ENCODE data around the gene HCN2.
A peak's percentile ranks its signal among the peaks of the same experiment; 100 is the strongest.

The HCN2 gene

DNA sequence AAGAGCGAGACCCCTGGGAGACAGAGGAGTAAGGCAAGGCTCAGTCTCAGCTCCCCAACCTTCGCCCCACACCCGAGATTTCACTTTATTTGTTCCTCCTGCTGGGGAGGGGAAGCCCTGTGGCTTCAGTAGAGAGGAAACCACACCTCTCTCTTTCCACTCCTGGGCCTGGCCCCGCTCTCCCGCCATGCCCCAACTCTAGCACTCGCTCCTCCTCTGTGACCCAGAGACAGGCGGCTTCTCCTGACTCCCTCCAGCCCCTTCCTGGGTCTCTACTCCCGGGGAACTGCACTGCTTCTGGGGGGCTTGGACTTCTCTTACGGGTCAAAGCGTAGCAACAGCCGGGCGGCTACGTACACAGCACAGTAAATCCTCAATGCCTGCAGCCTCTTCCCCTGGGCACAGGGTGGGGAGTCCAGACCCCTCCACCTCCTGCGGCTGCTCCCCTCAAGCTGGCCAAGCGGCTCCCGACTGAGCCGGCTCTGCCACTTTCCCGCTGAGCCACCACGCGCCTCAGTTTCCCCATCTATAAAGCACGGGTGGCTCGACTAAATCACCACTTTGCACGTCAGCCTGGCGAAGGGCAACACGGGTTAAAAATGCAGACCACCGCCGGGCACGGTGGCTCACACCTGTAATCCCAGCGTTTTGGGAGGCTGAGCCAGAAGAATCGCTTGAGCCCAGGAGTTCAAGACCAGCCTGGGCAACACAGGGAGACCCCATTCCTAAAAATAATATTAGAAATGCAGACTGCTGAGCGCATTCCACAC is 71.9 kb downstream of the HCN2 start:
- peak overlapping the region; percentile 81 to 84 for H3K4me3 ChIP-seq (replicated peaks in 1 of 2; ENCODE audit: low read depth in 2 of 2, low read length in 2 of 2)
- DNase-seq (ENCODE audit: low read depth in 2 of 2), result peak in 1 of 2 donors; percentile 29
- TF ChIP-seq, protein P1, sequence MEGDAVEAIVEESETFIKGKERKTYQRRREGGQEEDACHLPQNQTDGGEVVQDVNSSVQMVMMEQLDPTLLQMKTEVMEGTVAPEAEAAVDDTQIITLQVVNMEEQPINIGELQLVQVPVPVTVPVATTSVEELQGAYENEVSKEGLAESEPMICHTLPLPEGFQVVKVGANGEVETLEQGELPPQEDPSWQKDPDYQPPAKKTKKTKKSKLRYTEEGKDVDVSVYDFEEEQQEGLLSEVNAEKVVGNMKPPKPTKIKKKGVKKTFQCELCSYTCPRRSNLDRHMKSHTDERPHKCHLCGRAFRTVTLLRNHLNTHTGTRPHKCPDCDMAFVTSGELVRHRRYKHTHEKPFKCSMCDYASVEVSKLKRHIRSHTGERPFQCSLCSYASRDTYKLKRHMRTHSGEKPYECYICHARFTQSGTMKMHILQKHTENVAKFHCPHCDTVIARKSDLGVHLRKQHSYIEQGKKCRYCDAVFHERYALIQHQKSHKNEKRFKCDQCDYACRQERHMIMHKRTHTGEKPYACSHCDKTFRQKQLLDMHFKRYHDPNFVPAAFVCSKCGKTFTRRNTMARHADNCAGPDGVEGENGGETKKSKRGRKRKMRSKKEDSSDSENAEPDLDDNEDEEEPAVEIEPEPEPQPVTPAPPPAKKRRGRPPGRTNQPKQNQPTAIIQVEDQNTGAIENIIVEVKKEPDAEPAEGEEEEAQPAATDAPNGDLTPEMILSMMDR (IDR thresholded peaks at IDR 0.05; ENCODE audit: low read depth, low read length), result no peak

DNA sequence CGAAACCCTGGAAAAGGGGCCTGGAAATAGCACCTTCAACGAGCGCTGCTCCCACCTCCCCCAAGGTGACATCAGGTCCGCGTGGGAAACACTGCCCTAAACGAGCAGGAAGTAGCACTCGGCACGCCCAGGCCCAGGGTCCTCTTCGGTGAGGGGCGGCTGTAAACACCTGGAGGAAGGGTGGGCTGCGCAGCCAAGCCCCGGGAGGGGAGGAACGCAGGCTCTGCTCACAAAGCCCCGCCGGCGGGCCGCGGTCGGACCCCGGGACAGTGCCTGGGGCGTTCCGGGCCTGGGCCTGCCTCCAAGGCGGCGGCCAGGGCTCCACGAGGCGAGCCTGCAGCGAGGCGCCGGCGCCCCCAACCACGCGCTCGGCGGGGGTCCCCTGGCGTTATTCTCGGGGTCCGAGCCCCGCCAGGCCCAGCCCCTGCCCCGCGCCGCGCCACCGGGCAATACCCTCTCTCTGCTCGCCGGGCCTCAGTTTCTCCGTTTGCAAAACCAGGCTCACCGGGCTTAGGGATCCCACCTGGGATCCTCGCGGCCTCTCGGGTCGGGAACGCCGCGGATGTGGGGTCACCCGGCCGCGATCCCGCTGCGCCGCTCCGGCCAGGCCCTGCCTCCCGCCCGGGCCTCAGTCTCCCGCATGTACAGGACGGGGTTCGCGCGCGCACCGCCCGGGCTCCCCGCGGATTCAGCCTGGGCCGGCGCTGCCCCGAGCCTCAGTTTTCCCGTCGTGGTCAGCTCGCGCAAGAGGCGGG is 72.7 kb downstream of the HCN2 start:
- peak overlapping the region; percentile 81 to 84 for H3K4me3 ChIP-seq (replicated peaks in 1 of 2; ENCODE audit: low read depth in 2 of 2, low read length in 2 of 2)
- TF ChIP-seq, protein P1 (IDR thresholded peaks at IDR 0.05; ENCODE audit: low read depth, low read length), result no peak
- DNase-seq (ENCODE audit: low read depth in 2 of 2), result peak in 1 of 2 donors; percentile 41

DNA sequence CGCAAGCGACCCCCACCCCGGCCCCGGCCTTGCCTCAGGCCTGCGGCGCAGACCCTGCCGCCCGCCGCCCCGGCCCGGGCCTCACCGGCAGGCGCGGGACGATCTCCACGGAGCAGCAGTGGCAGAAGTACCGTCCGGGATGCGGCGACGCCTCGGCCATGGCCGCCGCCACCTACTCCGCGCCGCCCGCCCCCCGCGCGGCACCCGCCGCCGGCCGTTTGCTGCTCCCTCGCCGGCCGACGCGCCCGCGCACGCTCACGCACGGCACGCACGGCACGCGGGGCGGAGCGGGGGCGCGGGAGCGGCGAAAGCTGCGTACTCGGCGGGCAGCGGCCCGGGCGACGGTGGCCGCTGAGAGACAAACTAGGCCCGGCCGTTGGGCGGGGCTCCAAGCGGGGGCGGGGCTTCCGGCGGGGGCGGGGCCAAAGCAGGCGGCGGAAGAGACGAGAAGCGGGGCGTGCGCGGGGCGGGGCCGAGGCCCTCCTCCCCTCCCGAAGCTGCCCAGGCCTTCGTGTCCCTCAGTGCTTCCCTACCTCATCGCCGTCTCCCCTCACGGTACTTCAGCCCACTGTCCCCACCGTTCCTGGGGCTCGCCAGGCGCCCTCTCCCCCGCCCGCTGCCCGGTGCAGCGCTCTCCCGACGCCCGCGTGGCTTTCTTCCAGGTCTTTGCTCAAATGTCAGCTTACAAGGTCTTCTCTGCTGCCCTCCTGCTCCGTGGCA is 73.4 kb downstream of the HCN2 start, which contains the start of gene RNF126:
TSS of gene RNF126 (minus strand) at position 253 of the 720 bp plus-strand sequence. CDS start at position 160, 93 bp downstream.
- TF ChIP-seq, protein P1 (IDR thresholded peaks at IDR 0.05; ENCODE audit: low read depth, low read length), result no peak
- peak; percentile 91 to 95 for DNase-seq (ENCODE audit: low read depth in 2 of 2)
- H3K4me3 ChIP-seq (replicated peaks in 1 of 2; ENCODE audit: low read depth in 2 of 2, low read length in 2 of 2), result peak within 1 kb of the TSS; percentile 81 to 84

DNA sequence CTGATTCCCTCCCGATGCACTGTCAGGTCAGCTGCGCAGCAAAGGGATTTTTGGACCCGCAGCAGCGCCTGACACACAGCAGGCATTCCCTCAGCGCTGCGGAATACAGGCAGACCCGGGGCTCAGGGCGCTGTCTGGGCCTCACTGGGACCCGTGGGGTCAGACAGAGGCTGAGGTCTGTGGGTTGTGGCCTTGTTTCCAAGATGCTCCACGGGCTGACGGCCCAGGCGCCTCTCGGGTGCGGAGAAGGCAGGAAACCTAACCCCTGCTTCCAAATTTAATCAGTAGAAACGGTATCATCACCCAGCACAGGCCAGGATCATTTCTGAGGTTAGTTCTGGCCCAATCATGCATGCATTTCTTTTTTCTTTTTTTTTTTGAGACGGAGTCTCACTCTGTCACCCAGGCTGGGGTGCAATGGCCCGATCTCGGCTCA is 74.0 kb downstream of the HCN2 start:
- DNase-seq (ENCODE audit: low read depth in 2 of 2), result no peak
- TF ChIP-seq, protein P1 (IDR thresholded peaks at IDR 0.05; ENCODE audit: low read depth, low read length), result no peak
- H3K4me3 ChIP-seq (replicated peaks in 1 of 2; ENCODE audit: low read depth in 2 of 2, low read length in 2 of 2), result peak overlapping the region; percentile 36 to 84

DNA sequence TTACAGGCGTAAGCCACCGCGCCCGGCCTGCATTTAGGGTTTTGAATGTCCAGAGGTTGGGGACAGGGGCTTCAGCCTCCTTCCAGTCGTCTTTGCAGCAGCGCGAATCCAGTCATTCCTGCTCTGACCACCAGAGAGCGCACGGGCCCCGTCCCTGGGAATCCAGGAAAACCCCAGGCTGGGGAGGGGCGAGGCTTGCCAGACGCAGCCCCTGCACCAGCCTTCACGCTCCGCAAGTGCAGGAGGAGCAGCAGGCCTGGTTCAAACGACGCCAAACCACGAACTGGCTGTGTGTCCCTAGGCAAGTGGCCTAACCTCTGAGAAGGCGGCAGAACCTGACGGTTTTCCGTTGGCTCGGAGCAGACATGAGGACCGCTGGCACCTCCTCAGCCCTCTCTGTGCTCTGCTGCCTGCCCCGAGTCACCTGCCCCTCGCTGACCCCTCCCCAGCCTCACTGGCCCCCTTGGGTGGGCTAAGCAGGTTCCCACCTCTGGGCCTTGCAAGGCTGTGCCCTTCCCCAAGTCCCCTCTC is 75.3 kb downstream of the HCN2 start:
- peak; percentile 79 to 83 for DNase-seq (ENCODE audit: low read depth in 2 of 2)
- peak overlapping the region; percentile 17 to 32 for H3K4me3 ChIP-seq (replicated peaks in 1 of 2; ENCODE audit: low read depth in 2 of 2, low read length in 2 of 2)
- TF ChIP-seq, protein P1 (IDR thresholded peaks at IDR 0.05; ENCODE audit: low read depth, low read length), result peak; percentile 92
